ENCODE measurements around the gene TAPBP.

The TAPBP gene

GRCh38 chr6:33343953-33344611 is 30.2 kb upstream of the TAPBP start:
- no peak for TF ChIP-seq REST (IDR thresholded peaks at IDR 0.05; ENCODE audit: low read depth)
- TF ChIP-seq EP300 (IDR thresholded peaks at IDR 0.05; ENCODE audit: borderline replicate concordance): no peak
- TF ChIP-seq, protein P1, sequence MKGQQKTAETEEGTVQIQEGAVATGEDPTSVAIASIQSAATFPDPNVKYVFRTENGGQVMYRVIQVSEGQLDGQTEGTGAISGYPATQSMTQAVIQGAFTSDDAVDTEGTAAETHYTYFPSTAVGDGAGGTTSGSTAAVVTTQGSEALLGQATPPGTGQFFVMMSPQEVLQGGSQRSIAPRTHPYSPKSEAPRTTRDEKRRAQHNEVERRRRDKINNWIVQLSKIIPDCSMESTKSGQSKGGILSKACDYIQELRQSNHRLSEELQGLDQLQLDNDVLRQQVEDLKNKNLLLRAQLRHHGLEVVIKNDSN (IDR thresholded peaks at IDR 0.05): no peak
- TF ChIP-seq FOXM1 (IDR thresholded peaks at IDR 0.05; ENCODE audit: borderline replicate concordance, low read depth): no peak
- no peak for TF ChIP-seq NFIC (IDR thresholded peaks at IDR 0.05)
- no peak for TF ChIP-seq YY1 (IDR thresholded peaks at IDR 0.05; ENCODE audit: low read depth)
- TF ChIP-seq CREB1 (IDR thresholded peaks at IDR 0.05; ENCODE audit: low read depth): no peak
- no peak for TF ChIP-seq TEAD4 (IDR thresholded peaks at IDR 0.05)
- TF ChIP-seq EGR1 (IDR thresholded peaks at IDR 0.05): no peak
- TF ChIP-seq ZBTB7A (IDR thresholded peaks at IDR 0.05; ENCODE audit: low read depth): no peak
- no peak for TF ChIP-seq MAX (IDR thresholded peaks at IDR 0.05)
- no peak for TF ChIP-seq CEBPB (IDR thresholded peaks at IDR 0.05)
- TF ChIP-seq RAD21 (IDR thresholded peaks at IDR 0.05; ENCODE audit: low read depth): no peak
- TF ChIP-seq TCF12 (IDR thresholded peaks at IDR 0.05; ENCODE audit: low read depth): no peak
- no peak for TF ChIP-seq TAF1 (IDR thresholded peaks at IDR 0.05; ENCODE audit: low read depth)

- TF ChIP-seq ZBTB7A (IDR thresholded peaks at IDR 0.05; ENCODE audit: low read depth): no peak
- TF ChIP-seq MAX (IDR thresholded peaks at IDR 0.05): no peak
- TF ChIP-seq REST (IDR thresholded peaks at IDR 0.05; ENCODE audit: low read depth): no peak
- no peak for TF ChIP-seq CEBPB (IDR thresholded peaks at IDR 0.05)
- TF ChIP-seq RAD21 (IDR thresholded peaks at IDR 0.05; ENCODE audit: low read depth): no peak
- no peak for TF ChIP-seq FOXM1 (IDR thresholded peaks at IDR 0.05; ENCODE audit: borderline replicate concordance, low read depth)
- no peak for TF ChIP-seq EP300 (IDR thresholded peaks at IDR 0.05; ENCODE audit: borderline replicate concordance)
- no peak for TF ChIP-seq TCF12 (IDR thresholded peaks at IDR 0.05; ENCODE audit: low read depth)
- TF ChIP-seq, protein P1 (IDR thresholded peaks at IDR 0.05): no peak
- no peak for TF ChIP-seq NFIC (IDR thresholded peaks at IDR 0.05)
- no peak for TF ChIP-seq EGR1 (IDR thresholded peaks at IDR 0.05)
- no peak for TF ChIP-seq YY1 (IDR thresholded peaks at IDR 0.05; ENCODE audit: low read depth)
- TF ChIP-seq TAF1 (IDR thresholded peaks at IDR 0.05; ENCODE audit: low read depth): no peak
- no peak for TF ChIP-seq CREB1 (IDR thresholded peaks at IDR 0.05; ENCODE audit: low read depth)
- no peak for TF ChIP-seq TEAD4 (IDR thresholded peaks at IDR 0.05)
Observed at GRCh38 chr6:33339193-33339592, 25.3 kb upstream of the TAPBP start.

DNA sequence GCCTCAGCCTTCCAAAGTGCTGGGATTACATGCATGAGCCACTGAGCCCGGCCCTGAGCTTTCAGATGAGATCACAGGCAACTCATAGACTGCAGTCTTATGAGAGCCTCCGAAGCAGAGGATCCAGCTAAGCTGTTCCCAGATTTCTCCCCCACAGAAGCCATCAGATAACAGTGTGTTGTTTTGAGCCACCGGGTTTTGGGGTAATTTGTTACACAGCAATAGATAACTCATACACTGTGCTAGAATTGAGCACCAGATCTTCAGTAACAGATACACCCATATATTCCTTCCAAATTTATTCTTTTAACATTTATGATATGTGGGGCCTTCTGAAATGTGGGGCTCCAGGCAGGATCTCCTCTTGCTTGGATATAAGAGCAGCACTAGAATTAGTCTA is 22.6 kb upstream of the TAPBP start:
- TF ChIP-seq NFIC (IDR thresholded peaks at IDR 0.05) (no peak), MAX (IDR thresholded peaks at IDR 0.05) (no peak), ZBTB7A (IDR thresholded peaks at IDR 0.05; ENCODE audit: low read depth) (no peak), CREB1 (IDR thresholded peaks at IDR 0.05; ENCODE audit: low read depth) (no peak), RAD21 (IDR thresholded peaks at IDR 0.05; ENCODE audit: low read depth) (no peak), TCF12 (IDR thresholded peaks at IDR 0.05; ENCODE audit: low read depth) (no peak)

GRCh38 chr6:33335916-33336315 is 22.0 kb upstream of the TAPBP start:
- no peak for TF ChIP-seq REST (IDR thresholded peaks at IDR 0.05; ENCODE audit: low read depth)
- no peak for TF ChIP-seq ZBTB7A (IDR thresholded peaks at IDR 0.05; ENCODE audit: low read depth)
- TF ChIP-seq EP300 (IDR thresholded peaks at IDR 0.05; ENCODE audit: borderline replicate concordance): no peak
- no peak for TF ChIP-seq CEBPB (IDR thresholded peaks at IDR 0.05)
- TF ChIP-seq FOXM1 (IDR thresholded peaks at IDR 0.05; ENCODE audit: borderline replicate concordance, low read depth): no peak
- no peak for TF ChIP-seq TCF12 (IDR thresholded peaks at IDR 0.05; ENCODE audit: low read depth)
- TF ChIP-seq CREB1 (IDR thresholded peaks at IDR 0.05; ENCODE audit: low read depth): no peak
- TF ChIP-seq, protein P1 (IDR thresholded peaks at IDR 0.05): no peak
- TF ChIP-seq MAX (IDR thresholded peaks at IDR 0.05): no peak
- TF ChIP-seq EGR1 (IDR thresholded peaks at IDR 0.05): no peak
- no peak for TF ChIP-seq TEAD4 (IDR thresholded peaks at IDR 0.05)
